SK-N-MC (cell line): Measurements from ENCODE around the gene ITSN1.

Experiments
- EZH2 ChIP-seq: fragments of 200-600 bp; sonication (generic); IDR thresholded peaks from one replicate; pipeline ENCODE4 v1.6.1; 2017; ENCODE audit warnings: antibody characterized with exemption
- POLR2AphosphoS5 ChIP-seq: IDR thresholded peaks from 2 replicates; pipeline ENCODE4 v1.6.1; 2012; ENCODE audit warnings: mild to moderate bottlenecking, low read depth, low read length, borderline replicate concordance

- TF ChIP-seq EZH2 (no peak), POLR2AphosphoS5 (no peak)
Observed at GRCh38 chr21:33843216-33843615, 200.9 kb downstream of the ITSN1 start.
